HepG2 (cell line): ENCODE data around the gene CPS1. TPM values are rescaled to one million over a fixed set of nuclear protein-coding genes. Genes with fewer than 3 reads are reported as not detected.

Experiments used
- BCL6 ChIP-seq: IDR thresholded peaks from 2 replicates; pipeline ENCODE4 v1.6.1; 2016; ENCODE audit warnings: missing genetic modification reagents, missing compliant biosample characterization
- CCDC6 ChIP-seq: sonication (generic); formaldehyde crosslinking; IDR thresholded peaks from 2 replicates; pipeline ENCODE4 v1.8.1; 2022; ENCODE audit warnings: mild to moderate bottlenecking, missing genetic modification reagents, moderate library complexity
- ELF4 ChIP-seq: sonication (generic); formaldehyde crosslinking; IDR thresholded peaks from 2 replicates; pipeline ENCODE4 v1.5.0; 2020; ENCODE audit warnings: missing genetic modification reagents, mild to moderate bottlenecking, moderate library complexity, borderline replicate concordance
- FOXC1 ChIP-seq: sonication (generic); formaldehyde crosslinking; IDR thresholded peaks from 2 replicates; pipeline ENCODE4 v1.8.0; 2022; ENCODE audit warnings: mild to moderate bottlenecking, missing genetic modification reagents, borderline replicate concordance
- GMEB1 ChIP-seq: sonication (generic); formaldehyde crosslinking; IDR thresholded peaks from 2 replicates; pipeline ENCODE4 v1.5.1; 2020; ENCODE audit warnings: missing genetic modification reagents, mild to moderate bottlenecking, borderline replicate concordance
- GTF3A ChIP-seq: sonication (generic); formaldehyde crosslinking; conservative IDR thresholded peaks from 2 replicates; pipeline ENCODE4 v1.4.0; 2020; ENCODE audit warnings: mild to moderate bottlenecking, missing genetic modification reagents
- HOXA5 ChIP-seq: sonication (generic); formaldehyde crosslinking; IDR thresholded peaks from 2 replicates; pipeline ENCODE4 v1.4.0; 2020; ENCODE audit warnings: missing genetic modification reagents
- HOXA7 ChIP-seq: sonication (generic); formaldehyde crosslinking; IDR thresholded peaks from 2 replicates; pipeline ENCODE4 v1.8.1; 2022; ENCODE audit warnings: mild to moderate bottlenecking, missing genetic modification reagents, moderate library complexity
- PCBP1 ChIP-seq: fragments of 200-400 bp; formaldehyde crosslinking; IDR thresholded peaks from 2 replicates; pipeline ENCODE4 v1.6.1; 2017; ENCODE audit warnings: mild to moderate bottlenecking, low read depth, low read length, borderline replicate concordance
- PCBP2 ChIP-seq: fragments of 200-400 bp; formaldehyde crosslinking; optimal IDR thresholded peaks from 2 replicates; pipeline ENCODE3; 2018; ENCODE audit warnings: low read length, low read depth; ENCODE audit not compliant: poor library complexity, severe bottlenecking
- PHF5A ChIP-seq: IDR thresholded peaks from one replicate; pipeline ENCODE4 v1.6.1; 2018; ENCODE audit warnings: low read depth, missing genetic modification reagents; ENCODE audit not compliant: unreplicated experiment
- PITX1 ChIP-seq: sonication (generic); formaldehyde crosslinking; IDR thresholded peaks from 2 replicates; pipeline ENCODE4 v1.5.1; 2020; ENCODE audit warnings: mild to moderate bottlenecking, missing genetic modification reagents
- PRPF4 ChIP-seq: fragments of 200-400 bp; formaldehyde crosslinking; IDR thresholded peaks from 2 replicates; pipeline ENCODE4 v1.6.1; 2016; ENCODE audit warnings: low read length, low read depth; ENCODE audit not compliant: poor library complexity, severe bottlenecking
- RFXAP ChIP-seq: sonication (generic); formaldehyde crosslinking; IDR thresholded peaks from 2 replicates; pipeline ENCODE4 v1.4.0; 2020; ENCODE audit warnings: missing genetic modification reagents, borderline replicate concordance
- SALL1 ChIP-seq: sonication (generic); formaldehyde crosslinking; IDR thresholded peaks from 2 replicates; pipeline ENCODE4 v1.8.0; 2022; ENCODE audit warnings: mild to moderate bottlenecking, missing genetic modification reagents
- YEATS4 ChIP-seq: sonication (generic); formaldehyde crosslinking; IDR thresholded peaks from 2 replicates; pipeline ENCODE4 v1.4.0; 2020; ENCODE audit warnings: missing genetic modification reagents, borderline replicate concordance
- ZFYVE20 ChIP-seq: sonication (generic); formaldehyde crosslinking; IDR thresholded peaks from 2 replicates; pipeline ENCODE4 v1.8.0; 2023; ENCODE audit warnings: low read depth, mild to moderate bottlenecking, moderate library complexity, missing genetic modification reagents, borderline replicate concordance
- ZNF329 ChIP-seq: sonication (generic); formaldehyde crosslinking; IDR thresholded peaks from 2 replicates; pipeline ENCODE4 v1.9.0; 2021; ENCODE audit warnings: low read depth, mild to moderate bottlenecking, missing genetic modification reagents
- ZNF558 ChIP-seq: sonication (generic); formaldehyde crosslinking; IDR thresholded peaks from 2 replicates; pipeline ENCODE4 v1.9.0; 2022; ENCODE audit warnings: mild to moderate bottlenecking, missing genetic modification reagents, borderline replicate concordance
- ZNF747 ChIP-seq: sonication (generic); formaldehyde crosslinking; IDR thresholded peaks from 2 replicates; pipeline ENCODE4 v1.8.1; 2023; ENCODE audit warnings: missing genetic modification reagents, mild to moderate bottlenecking, borderline replicate concordance
- ZNF790 ChIP-seq: sonication (generic); formaldehyde crosslinking; IDR thresholded peaks from 2 replicates; pipeline ENCODE4 v1.8.0; 2022; ENCODE audit warnings: missing genetic modification reagents, mild to moderate bottlenecking, borderline replicate concordance
- polyA plus RNA-seq, 8 experiments: library from polyadenylated mRNA; depleted of rRNA in 3 of 8; stranded (reverse) in 7 of 8; unstranded in 1 of 8; fragments of >200 nt; fragmentation: Illumina TruSeq in 4 of 8; extraction: Trizol in 4 of 8; gene quantifications; 2 replicates each; pipeline versions ENCODE4 v1.2.1 to v1.2.3, GENCODE V29; 2011 to 2016; ENCODE audit warnings: low read depth in 4 of 8, missing spikeins in 1 of 8, mixed read lengths in 1 of 8; ENCODE audit not compliant: insufficient read depth in 1 of 8
- total RNA-seq, 5 experiments: library from RNA; depleted of rRNA; stranded (reverse); fragments of >200 nt; fragmentation: Illumina TruSeq; extraction: Trizol; gene quantifications; 2 replicates each; pipeline ENCODE4 v1.2.3, GENCODE V29; 2016; ENCODE audit warnings: low read depth in 1 of 5
- TF ChIP-seq, protein P1 (sequence below): sonication (generic); formaldehyde crosslinking; IDR thresholded peaks from 2 replicates; pipeline ENCODE4 v1.4.0; 2020; ENCODE audit warnings: missing genetic modification reagents

The CPS1 gene
- total and polyA plus RNA-seq, 2 of the 13 experiments (the other 11 are each of a cell fraction or from before 2014, with no cell fraction given) = 24.4 to 51.7 TPM

DNA sequence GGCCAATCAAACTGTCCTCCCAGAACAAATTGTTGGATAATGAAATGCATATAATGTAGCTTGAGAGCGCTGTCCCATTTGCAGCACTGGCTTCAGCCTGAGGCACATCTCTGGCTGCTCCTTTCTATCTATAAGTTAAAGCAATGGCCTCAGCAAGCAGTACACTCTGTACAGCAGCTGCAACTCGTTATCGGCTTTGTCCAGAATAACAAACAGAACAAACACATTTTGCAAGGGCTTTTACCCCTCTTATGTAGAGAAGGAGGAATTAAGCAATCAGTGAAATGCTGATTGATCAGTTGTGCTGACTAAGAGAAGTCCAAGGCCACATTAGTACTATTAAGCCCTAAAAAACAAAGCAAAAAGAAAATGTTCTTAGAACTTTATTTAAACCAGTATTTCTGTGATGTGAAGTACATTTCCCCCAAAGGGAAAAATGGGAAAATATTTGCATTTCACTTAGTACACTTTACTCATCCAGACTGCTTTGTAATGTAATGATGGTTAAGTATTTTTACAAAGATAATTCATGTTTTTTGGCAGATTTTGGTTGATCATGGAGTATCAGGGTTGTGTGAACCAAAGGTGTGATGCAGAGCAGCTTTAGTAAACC is 15.0 kb upstream of the CPS1 start (continued):
- TF ChIP-seq ELF4 (no peak), ZNF790 (CRISPR knock-in tag) (no peak), GMEB1 (CRISPR knock-in tag) (no peak), BCL6 (CRISPR knock-in tag) (peak; percentile 91), HOXA7 (CRISPR knock-in tag) (no peak), ZNF558 (peak; percentile 44; the same call in 1 of the 2 replicates), HOXA5 (CRISPR knock-in tag) (peak; percentile 96), YEATS4 (peak; percentile 84), PCBP2 (no peak), PRPF4 (no peak), RFXAP (CRISPR knock-in tag) (0 out of 2 replicates have a peak, but pooled peaks have one; percentile 77), FOXC1 (CRISPR knock-in tag) (peak; percentile 54; the same call in 1 of the 2 replicates), GTF3A (CRISPR knock-in tag) (no peak), ZNF747 (CRISPR knock-in tag) (no peak; the same call in 1 of the 2 replicates), SALL1 (CRISPR knock-in tag) (peak; percentile 96), CCDC6 (CRISPR knock-in tag) (no peak; the same call in 1 of the 2 replicates), PCBP1 (no peak), ZFYVE20 (no peak), PHF5A (CRISPR knock-in tag) (peak; percentile 93), PITX1 (peak; percentile 95), ZNF329 (CRISPR knock-in tag) (no peak)
- TF ChIP-seq, protein P1, sequence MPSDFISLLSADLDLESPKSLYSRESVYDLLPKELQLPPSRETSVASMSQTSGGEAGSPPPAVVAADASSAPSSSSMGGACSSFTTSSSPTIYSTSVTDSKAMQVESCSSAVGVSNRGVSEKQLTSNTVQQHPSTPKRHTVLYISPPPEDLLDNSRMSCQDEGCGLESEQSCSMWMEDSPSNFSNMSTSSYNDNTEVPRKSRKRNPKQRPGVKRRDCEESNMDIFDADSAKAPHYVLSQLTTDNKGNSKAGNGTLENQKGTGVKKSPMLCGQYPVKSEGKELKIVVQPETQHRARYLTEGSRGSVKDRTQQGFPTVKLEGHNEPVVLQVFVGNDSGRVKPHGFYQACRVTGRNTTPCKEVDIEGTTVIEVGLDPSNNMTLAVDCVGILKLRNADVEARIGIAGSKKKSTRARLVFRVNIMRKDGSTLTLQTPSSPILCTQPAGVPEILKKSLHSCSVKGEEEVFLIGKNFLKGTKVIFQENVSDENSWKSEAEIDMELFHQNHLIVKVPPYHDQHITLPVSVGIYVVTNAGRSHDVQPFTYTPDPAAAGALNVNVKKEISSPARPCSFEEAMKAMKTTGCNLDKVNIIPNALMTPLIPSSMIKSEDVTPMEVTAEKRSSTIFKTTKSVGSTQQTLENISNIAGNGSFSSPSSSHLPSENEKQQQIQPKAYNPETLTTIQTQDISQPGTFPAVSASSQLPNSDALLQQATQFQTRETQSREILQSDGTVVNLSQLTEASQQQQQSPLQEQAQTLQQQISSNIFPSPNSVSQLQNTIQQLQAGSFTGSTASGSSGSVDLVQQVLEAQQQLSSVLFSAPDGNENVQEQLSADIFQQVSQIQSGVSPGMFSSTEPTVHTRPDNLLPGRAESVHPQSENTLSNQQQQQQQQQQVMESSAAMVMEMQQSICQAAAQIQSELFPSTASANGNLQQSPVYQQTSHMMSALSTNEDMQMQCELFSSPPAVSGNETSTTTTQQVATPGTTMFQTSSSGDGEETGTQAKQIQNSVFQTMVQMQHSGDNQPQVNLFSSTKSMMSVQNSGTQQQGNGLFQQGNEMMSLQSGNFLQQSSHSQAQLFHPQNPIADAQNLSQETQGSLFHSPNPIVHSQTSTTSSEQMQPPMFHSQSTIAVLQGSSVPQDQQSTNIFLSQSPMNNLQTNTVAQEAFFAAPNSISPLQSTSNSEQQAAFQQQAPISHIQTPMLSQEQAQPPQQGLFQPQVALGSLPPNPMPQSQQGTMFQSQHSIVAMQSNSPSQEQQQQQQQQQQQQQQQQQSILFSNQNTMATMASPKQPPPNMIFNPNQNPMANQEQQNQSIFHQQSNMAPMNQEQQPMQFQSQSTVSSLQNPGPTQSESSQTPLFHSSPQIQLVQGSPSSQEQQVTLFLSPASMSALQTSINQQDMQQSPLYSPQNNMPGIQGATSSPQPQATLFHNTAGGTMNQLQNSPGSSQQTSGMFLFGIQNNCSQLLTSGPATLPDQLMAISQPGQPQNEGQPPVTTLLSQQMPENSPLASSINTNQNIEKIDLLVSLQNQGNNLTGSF (CRISPR knock-in tag) = no peak
